Trophoblast cell (in vitro differentiated cells and primary cell): Measurements from ENCODE around the gene SLC43A3.

Source experiments
- DNase-seq, 2 donors: peaks; one replicate each; pipeline ENCODE4 v3.0.0-alpha.2; 2016
- H2AFZ ChIP-seq: 2 replicates; pipeline ENCODE4 v1.6.1; 2013; ENCODE audit warnings: low read length, moderate library complexity, mild to moderate bottlenecking; ENCODE audit not compliant: insufficient read depth, poor library complexity
- H2AK5ac ChIP-seq: 2 replicates; pipeline ENCODE4 v1.6.1; 2013; ENCODE audit warnings: mild to moderate bottlenecking, low read length
- H2BK120ac ChIP-seq: 2 replicates; pipeline ENCODE4 v1.6.1; 2013; ENCODE audit warnings: low read length, mild to moderate bottlenecking, moderate library complexity; ENCODE audit not compliant: insufficient read depth, poor library complexity
- H2BK12ac ChIP-seq: 2 replicates; pipeline ENCODE4 v1.6.1; 2013; ENCODE audit warnings: mild to moderate bottlenecking, low read length, moderate library complexity
- H2BK5ac ChIP-seq: 2 replicates; pipeline ENCODE4 v1.6.1; 2013; ENCODE audit warnings: low read length, low read depth, moderate library complexity, mild to moderate bottlenecking; ENCODE audit not compliant: poor library complexity
- H3K14ac ChIP-seq: 2 replicates; pipeline ENCODE4 v1.6.1; 2013; ENCODE audit warnings: mild to moderate bottlenecking, low read length
- H3K18ac ChIP-seq: 2 replicates; pipeline ENCODE4 v1.6.1; 2013; ENCODE audit warnings: mild to moderate bottlenecking, low read length
- H3K23ac ChIP-seq: 2 replicates; pipeline ENCODE4 v1.6.1; 2013; ENCODE audit warnings: low read length
- H3K27ac ChIP-seq: 2 replicates; pipeline ENCODE4 v1.5.1; 2013; ENCODE audit warnings: low read depth, mild to moderate bottlenecking, inconsistent platforms, low read length, moderate library complexity
- H3K27me3 ChIP-seq: 2 replicates; pipeline ENCODE4 v1.6.1; 2013; ENCODE audit warnings: inconsistent platforms, mild to moderate bottlenecking, low read length, moderate library complexity; ENCODE audit not compliant: insufficient read depth
- H3K36me3 ChIP-seq, 2 experiments: 1 replicate in 1 of 2; 2 replicates in 1 of 2; pipeline ENCODE4 v1.6.1; 2013; ENCODE audit warnings: low read length in 2 of 2, mild to moderate bottlenecking in 2 of 2, moderate library complexity in 1 of 2; ENCODE audit not compliant: insufficient read depth in 2 of 2, control insufficient read depth in 1 of 2
- H3K4ac ChIP-seq: 2 replicates; pipeline ENCODE4 v1.6.1; 2013; ENCODE audit warnings: low read depth, mild to moderate bottlenecking, low read length, moderate library complexity
- H3K4me1 ChIP-seq, 2 experiments: 1 replicate in 1 of 2; 2 replicates in 1 of 2; pipeline ENCODE4 v1.6.1; 2013; ENCODE audit warnings: low read length in 2 of 2, mild to moderate bottlenecking in 2 of 2, moderate library complexity in 1 of 2; ENCODE audit not compliant: insufficient read depth in 2 of 2, control insufficient read depth in 1 of 2
- H3K4me2 ChIP-seq: 2 replicates; pipeline ENCODE4 v1.6.1; 2013; ENCODE audit warnings: inconsistent platforms, mild to moderate bottlenecking, low read length, moderate library complexity
- H3K4me3 ChIP-seq: 2 replicates; pipeline ENCODE4 v1.5.1; 2013; ENCODE audit warnings: mild to moderate bottlenecking, low read depth, low read length, inconsistent platforms
- H3K79me1 ChIP-seq: one replicate; pipeline ENCODE4 v1.6.1; 2013; ENCODE audit warnings: low read length
- H3K79me2 ChIP-seq: 2 replicates; pipeline ENCODE4 v1.6.1; 2013; ENCODE audit warnings: low read length, mild to moderate bottlenecking; ENCODE audit not compliant: control insufficient read depth, insufficient read depth, poor library complexity
- H3K9ac ChIP-seq: 2 replicates; pipeline ENCODE4 v1.6.1; 2013; ENCODE audit warnings: mild to moderate bottlenecking, low read length
- H3K9me3 ChIP-seq: 2 replicates; pipeline ENCODE4 v1.6.1; 2013; ENCODE audit warnings: low read depth, mild to moderate bottlenecking, control low read depth, inconsistent platforms, low read length; ENCODE audit not compliant: insufficient read depth
- H4K12ac ChIP-seq: 2 replicates; pipeline ENCODE4 v1.6.1; 2013; ENCODE audit warnings: low read depth, mild to moderate bottlenecking, low read length, moderate library complexity
- H4K8ac ChIP-seq: 2 replicates; pipeline ENCODE4 v1.6.1; 2013; ENCODE audit warnings: low read depth, mild to moderate bottlenecking, low read length, moderate library complexity
- H4K91ac ChIP-seq: one replicate; pipeline ENCODE4 v1.6.1; 2013; ENCODE audit warnings: low read depth, mild to moderate bottlenecking, low read length, moderate library complexity
- WGBS: extraction: QIAGEN DNeasy Blood & Tissue Kit; methylation state at CpG from one replicate; pipeline ENCODE4 v1.1.7; 2013; ENCODE audit warnings: missing lambda C conversion rate; ENCODE audit not compliant: insufficient read length, insufficient coverage; ENCODE audit errors: extremely low coverage; 5-methylcytosine and 5-hydroxymethylcytosine counted together

Gene SLC43A3

GRCh38 chr11:57460758-57461749 lies 34.1 kb upstream of the SLC43A3 start:
- Histone ChIP-seq H4K91ac (no peak overlapping the region), H2BK5ac (no peak overlapping the region), H3K4me1 (peaks cover 5 to 7% of the 10 kb centered on the region in 2 experiments), H3K79me1 (no peaks in the 10 kb centered on the region), H2BK12ac (no peak overlapping the region), H3K4ac (no peak overlapping the region), H3K36me3 (no peaks in the 10 kb centered on the region), H2BK120ac (no peak overlapping the region), H2AK5ac (no peak overlapping the region), H3K79me2 (no peaks in the 10 kb centered on the region), H3K27me3 (peaks cover 48% of the 10 kb centered on the region), H3K4me2 (peak overlapping the region; percentile 68), H3K9ac (no peak overlapping the region), H3K27ac (no peak overlapping the region), H3K4me3 (no peak overlapping the region), H3K14ac (no peak overlapping the region), H3K18ac (no peak overlapping the region), H3K23ac (no peak overlapping the region), H4K8ac (no peak overlapping the region), H3K9me3 (peaks cover 6% of the 10 kb centered on the region), H4K12ac (no peak overlapping the region), H2AFZ (peak overlapping the region; percentile 32)
- WGBS = no CpG with 5 or more reads among the region's 50 CpGs
- DNase-seq = peak in 1 of 2 donors; percentile 16

- H3K4me2 ChIP-seq = peak within 1 kb of the TSS; percentile 68
- WGBS = no CpG with 5 or more reads among the region's 66 CpGs
- H2AFZ ChIP-seq = peak within 1 kb of the TSS; percentile 32
- peaks cover 6% of the 10 kb centered on the region for H3K9me3 ChIP-seq
- no peaks in the 10 kb centered on the region for H3K79me1 ChIP-seq
- H3K27ac ChIP-seq = no peak within 1 kb of the TSS
- H3K14ac ChIP-seq = no peak within 1 kb of the TSS
- peak in 1 of 2 donors; percentile 50 for DNase-seq
- H2AK5ac ChIP-seq = no peak within 1 kb of the TSS
- H3K9ac ChIP-seq = no peak within 1 kb of the TSS
- H3K27me3 ChIP-seq = peaks cover 48% of the 10 kb centered on the region
- H2BK5ac ChIP-seq = no peak within 1 kb of the TSS
- H3K36me3 ChIP-seq = no peaks in the 10 kb centered on the region
- no peak within 1 kb of the TSS for H3K4ac ChIP-seq
- H3K4me3 ChIP-seq = peak within 1 kb of the TSS; percentile 69
- no peaks in the 10 kb centered on the region for H3K79me2 ChIP-seq
- no peak within 1 kb of the TSS for H2BK120ac ChIP-seq
- no peak within 1 kb of the TSS for H3K18ac ChIP-seq
- no peak within 1 kb of the TSS for H4K8ac ChIP-seq
- H3K23ac ChIP-seq = no peak within 1 kb of the TSS
- H3K4me1 ChIP-seq = peaks cover 5 to 7% of the 10 kb centered on the region in 2 experiments
- no peak within 1 kb of the TSS for H4K91ac ChIP-seq
- no peak within 1 kb of the TSS for H2BK12ac ChIP-seq
- no peak within 1 kb of the TSS for H4K12ac ChIP-seq
Observed at GRCh38 chr11:57460022-57460757, 33.3 kb upstream of the SLC43A3 start, which contains the start of gene RTN4RL2. RTN4RL2 (plus strand) TSS chr11:57460528; CDS start chr11:57460866, 338 bp downstream.

DNA sequence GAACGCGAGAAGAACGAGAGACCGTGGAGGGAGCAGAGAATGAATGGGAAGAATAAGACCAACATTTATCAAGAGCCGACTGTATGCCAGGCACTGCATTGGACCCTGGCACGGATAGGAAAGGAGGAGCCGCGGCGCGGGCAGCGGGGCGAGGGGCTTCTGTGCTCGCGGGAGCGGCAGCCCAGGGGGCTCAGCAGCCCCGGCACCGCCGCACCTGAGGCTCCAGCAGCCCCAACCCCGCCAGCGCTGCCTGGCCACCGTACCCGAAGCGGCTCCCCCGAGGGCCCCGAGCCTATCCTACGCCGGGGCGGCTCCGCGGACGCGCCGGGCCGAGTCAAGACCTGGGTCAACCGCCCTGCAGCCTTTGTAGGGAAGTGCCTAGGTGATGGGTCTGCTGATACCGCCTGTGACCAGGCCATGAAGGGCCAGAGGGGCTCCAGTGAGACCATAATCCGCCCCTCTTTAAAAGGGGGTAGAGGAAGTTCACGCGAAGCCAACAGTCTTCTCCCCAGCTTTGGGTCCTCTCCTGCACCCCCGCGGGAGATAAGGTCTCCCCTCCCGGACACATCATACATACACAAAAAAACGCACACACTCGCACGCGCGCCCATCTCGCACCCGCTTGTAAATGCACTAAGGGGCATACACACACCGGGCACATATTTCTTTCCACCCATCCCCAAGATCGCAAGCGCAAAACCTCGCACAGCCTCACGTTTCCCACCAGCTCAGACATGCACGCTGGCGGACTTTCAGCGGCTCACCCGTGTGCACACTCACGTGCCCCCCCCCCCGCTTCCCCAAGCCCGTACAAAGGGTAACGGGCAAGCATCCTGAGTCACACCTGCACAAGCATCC lies 32.5 kb upstream of the SLC43A3 start:
- Histone ChIP-seq H3K18ac (no peak overlapping the region), H2BK120ac (no peak overlapping the region), H2BK12ac (no peak overlapping the region), H2AFZ (no peak overlapping the region), H3K4me3 (no peak overlapping the region), H4K12ac (no peak overlapping the region), H4K91ac (no peak overlapping the region), H3K23ac (no peak overlapping the region), H3K27ac (no peak overlapping the region), H3K27me3 (peaks cover 48% of the 10 kb centered on the region), H3K4ac (no peak overlapping the region), H2BK5ac (no peak overlapping the region), H3K79me2 (no peaks in the 10 kb centered on the region), H3K9ac (no peak overlapping the region), H3K36me3 (no peaks in the 10 kb centered on the region), H3K9me3 (peaks cover 6% of the 10 kb centered on the region), H3K4me1 (peaks cover 5 to 7% of the 10 kb centered on the region in 2 experiments), H2AK5ac (no peak overlapping the region), H4K8ac (no peak overlapping the region), H3K4me2 (no peak overlapping the region), H3K14ac (no peak overlapping the region), H3K79me1 (no peaks in the 10 kb centered on the region)
- peak in 1 of 2 donors; percentile 42 for DNase-seq
- WGBS = no CpG with 5 or more reads among the region's 62 CpGs
